GM03348 (cell line): Measurements from ENCODE around the gene NAA20.

Source experiments
- DNase-seq: peaks from one replicate; pipeline ENCODE4 v3.0.0; 2012; ENCODE audit warnings: low spot score

Gene NAA20

GRCh38 chr20:20019123-20019522 lies 2.0 kb downstream of the NAA20 start:
- DNase-seq = no peak

GRCh38 chr20:20020908-20021307 lies 3.7 kb downstream of the NAA20 start:
- DNase-seq = no peak

- DNase-seq = no peak
These were observed 4.7 kb downstream of the NAA20 start for GRCh38 chr20:20021835-20022234.

- no peak for DNase-seq
These were observed 5.3 kb downstream of the NAA20 start for GRCh38 chr20:20022498-20022897.

- DNase-seq = no peak
These were observed 6.2 kb downstream of the NAA20 start for GRCh38 chr20:20023395-20023794.

- peak; percentile 33 for DNase-seq
These were observed 7.8 kb downstream of the NAA20 start for GRCh38 chr20:20024942-20025341.

GRCh38 chr20:20027284-20027683 lies 10.1 kb downstream of the NAA20 start:
- DNase-seq = no peak

GRCh38 chr20:20031790-20032189 lies 14.6 kb downstream of the NAA20 start:
- DNase-seq = no peak

GRCh38 chr20:20034486-20034885 lies 17.3 kb downstream of the NAA20 start:
- no peak for DNase-seq

- no peak for DNase-seq
These were observed 19.6 kb downstream of the NAA20 start for GRCh38 chr20:20036756-20037155.

- DNase-seq = peak; percentile 35
These were observed 20.8 kb downstream of the NAA20 start for GRCh38 chr20:20037960-20038359.

- DNase-seq = no peak
These were observed 21.4 kb downstream of the NAA20 start for GRCh38 chr20:20038586-20038985.

GRCh38 chr20:20039752-20040387 lies 22.7 kb downstream of the NAA20 start:
- no peak for DNase-seq

- DNase-seq = no peak
These were observed 34.6 kb downstream of the NAA20 start for GRCh38 chr20:20051767-20052073.

GRCh38 chr20:20052074-20052970 lies 35.2 kb downstream of the NAA20 start, which contains the start of the genes CFAP61 and CRNKL1:
Gene CFAP61, plus strand, starts transcription at chr20:20052532. Its CDS starts 4,122 bp downstream, at chr20:20056654.
Gene CRNKL1, minus strand, starts transcription at chr20:20052466. Its CDS starts 124 bp downstream, at chr20:20052342.
- DNase-seq = peak; percentile 95

GRCh38 chr20:20060234-20060998 lies 43.3 kb downstream of the NAA20 start:
- no peak for DNase-seq

GRCh38 chr20:20063941-20064702 lies 47.0 kb downstream of the NAA20 start:
- no peak for DNase-seq

GRCh38 chr20:20065361-20065760 lies 48.2 kb downstream of the NAA20 start:
- DNase-seq = no peak

- DNase-seq = no peak
These were observed 53.9 kb downstream of the NAA20 start for GRCh38 chr20:20070871-20071726.

- DNase-seq = no peak
These were observed 56.7 kb downstream of the NAA20 start for GRCh38 chr20:20073801-20074371.

- no peak for DNase-seq
These were observed 57.9 kb downstream of the NAA20 start for GRCh38 chr20:20075032-20075431.
